T-helper 2 cell (primary cell): ENCODE results near the gene MARK1.

Experiments
- DNase-seq, 5 experiments: peaks; one replicate each; pipeline versions ENCODE4 v3.0.0 to v3.0.0-alpha.2; 2012 to 2022

MARK1 gene

GRCh38 chr1:220692436-220693228 is 164.7 kb downstream of the MARK1 start:
- no peak for DNase-seq

GRCh38 chr1:220694866-220695382 is 167.0 kb downstream of the MARK1 start:
- DNase-seq = no peak

GRCh38 chr1:220695426-220695825 is 167.5 kb downstream of the MARK1 start:
- no peak for DNase-seq

GRCh38 chr1:220696226-220696862 is 168.4 kb downstream of the MARK1 start:
- no peak for DNase-seq

GRCh38 chr1:220696863-220697231 is 168.9 kb downstream of the MARK1 start:
- DNase-seq = no peak

GRCh38 chr1:220697326-220697725 is 169.4 kb downstream of the MARK1 start:
- no peak for DNase-seq

GRCh38 chr1:220698607-220699016 is 170.7 kb downstream of the MARK1 start:
- no peak for DNase-seq

GRCh38 chr1:220699044-220699443 is 171.1 kb downstream of the MARK1 start:
- DNase-seq = no peak

GRCh38 chr1:220700556-220701179 is 172.7 kb downstream of the MARK1 start:
- no peak for DNase-seq

GRCh38 chr1:220701974-220702373 is 174.0 kb downstream of the MARK1 start:
- DNase-seq = peak in 1 of 5 experiments; percentile 50

- no peak for DNase-seq
Observed at GRCh38 chr1:220702733-220703270, 174.9 kb downstream of the MARK1 start.

GRCh38 chr1:220703305-220703704 is 175.4 kb downstream of the MARK1 start:
- no peak for DNase-seq

GRCh38 chr1:220705782-220706181 is 177.8 kb downstream of the MARK1 start:
- DNase-seq = no peak

- DNase-seq = no peak
Observed at GRCh38 chr1:220706480-220706879, 178.5 kb downstream of the MARK1 start.

- DNase-seq = no peak
Observed at GRCh38 chr1:220707160-220707559, 179.2 kb downstream of the MARK1 start.

- no peak for DNase-seq
Observed at GRCh38 chr1:220708244-220708643, 180.3 kb downstream of the MARK1 start.

GRCh38 chr1:220708936-220709801 is 181.2 kb downstream of the MARK1 start:
- DNase-seq = no peak

GRCh38 chr1:220710333-220710732 is 182.4 kb downstream of the MARK1 start:
- no peak for DNase-seq

GRCh38 chr1:220711056-220711809 is 183.3 kb downstream of the MARK1 start:
- DNase-seq = no peak
